Measurements from ENCODE around the gene AGO4.
"Not testable (repeated sequence)": the region's sequence is repeated elsewhere in the genome, so short reads cannot be mapped to it uniquely, and the experiment has no call there.

- TF ChIP-seq, protein P1, sequence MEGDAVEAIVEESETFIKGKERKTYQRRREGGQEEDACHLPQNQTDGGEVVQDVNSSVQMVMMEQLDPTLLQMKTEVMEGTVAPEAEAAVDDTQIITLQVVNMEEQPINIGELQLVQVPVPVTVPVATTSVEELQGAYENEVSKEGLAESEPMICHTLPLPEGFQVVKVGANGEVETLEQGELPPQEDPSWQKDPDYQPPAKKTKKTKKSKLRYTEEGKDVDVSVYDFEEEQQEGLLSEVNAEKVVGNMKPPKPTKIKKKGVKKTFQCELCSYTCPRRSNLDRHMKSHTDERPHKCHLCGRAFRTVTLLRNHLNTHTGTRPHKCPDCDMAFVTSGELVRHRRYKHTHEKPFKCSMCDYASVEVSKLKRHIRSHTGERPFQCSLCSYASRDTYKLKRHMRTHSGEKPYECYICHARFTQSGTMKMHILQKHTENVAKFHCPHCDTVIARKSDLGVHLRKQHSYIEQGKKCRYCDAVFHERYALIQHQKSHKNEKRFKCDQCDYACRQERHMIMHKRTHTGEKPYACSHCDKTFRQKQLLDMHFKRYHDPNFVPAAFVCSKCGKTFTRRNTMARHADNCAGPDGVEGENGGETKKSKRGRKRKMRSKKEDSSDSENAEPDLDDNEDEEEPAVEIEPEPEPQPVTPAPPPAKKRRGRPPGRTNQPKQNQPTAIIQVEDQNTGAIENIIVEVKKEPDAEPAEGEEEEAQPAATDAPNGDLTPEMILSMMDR (conservative IDR thresholded peaks at IDR 0.05; ENCODE audit: low read length), result not testable (repeated sequence)
- not testable (repeated sequence) for TF ChIP-seq EZH2phosphoT487 (IDR thresholded peaks at IDR 0.05; ENCODE audit: borderline replicate concordance, low read depth, low read length)
Observed at GRCh38 chr1:35798019-35798418, 9.8 kb upstream of the AGO4 start.

Data from OCI-LY7 (cell line).